Activated CD4-positive, alpha-beta T cell treated with anti-CD3 and anti-CD28 coated beads, Interleukin-10, Interleukin-2, amounts not matched to agents 100 ng/mL and 50 ng/mL, durations not matched to agents 16 hours and 8 hours (primary cell): Measurements from ENCODE around the gene ZNF331.

ENCODE experiments used
- DNase-seq: peaks from one replicate; pipeline ENCODE4 v3.0.0-alpha.2; 2020

ZNF331 gene

DNA sequence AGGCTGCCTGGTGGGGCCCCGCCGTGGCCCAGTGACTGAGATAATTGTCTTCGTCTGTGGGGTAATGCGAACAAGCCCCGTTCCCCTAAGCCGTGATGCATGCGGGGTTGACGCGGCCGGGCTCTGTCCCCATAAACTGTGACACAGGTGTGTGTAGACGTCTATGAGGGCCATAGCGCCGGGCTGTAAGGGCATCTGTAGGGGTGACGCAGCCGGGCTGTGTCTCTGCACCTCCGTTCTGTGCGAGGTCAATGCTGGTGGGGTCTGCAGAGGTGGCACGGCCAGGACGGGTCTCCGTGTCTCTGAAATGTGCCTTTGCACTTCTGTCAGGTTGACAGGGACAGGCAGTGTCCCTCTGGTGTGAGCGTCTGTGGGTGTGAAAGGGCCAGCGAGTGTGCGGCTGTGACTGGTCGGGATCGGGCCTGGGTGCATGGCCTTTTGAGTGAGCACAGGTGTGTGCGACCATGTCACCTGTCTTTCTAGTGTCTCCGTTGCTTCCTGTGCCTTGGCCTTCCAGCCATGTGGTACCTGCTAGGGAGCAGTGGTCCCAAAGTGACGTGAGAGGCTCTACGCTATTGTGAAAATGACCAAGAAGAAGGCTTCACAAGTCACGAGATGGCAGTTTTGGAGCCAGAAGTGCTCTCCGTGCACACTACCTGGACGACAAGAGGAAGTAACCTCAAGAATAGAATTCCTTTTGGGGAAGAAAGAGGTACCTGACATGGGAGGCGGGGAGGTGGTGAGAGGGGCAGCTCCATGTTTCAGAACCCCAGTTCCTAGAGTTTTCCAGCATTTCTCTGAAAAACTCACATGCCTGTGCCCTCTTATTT lies 16.4 kb upstream of the ZNF331 start:
- no peak for DNase-seq

DNA sequence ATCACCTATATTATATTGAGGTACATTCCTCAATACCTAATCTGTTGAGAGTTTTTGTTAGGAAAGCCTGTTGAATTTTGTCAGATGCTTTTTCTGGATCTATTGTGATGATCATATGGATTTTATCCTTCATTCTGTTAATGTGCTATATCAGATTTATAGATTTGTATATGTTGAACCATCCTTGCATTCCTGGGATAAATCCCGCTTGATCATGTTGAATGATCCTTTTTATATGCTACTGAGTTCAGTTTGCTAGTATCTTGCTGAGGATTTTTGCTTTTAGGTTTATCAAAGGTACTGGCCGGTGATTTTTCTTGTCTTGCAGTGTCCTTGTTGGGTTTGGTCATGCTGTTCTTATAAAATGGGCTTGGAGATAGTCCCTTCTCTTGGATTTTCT lies 12.0 kb upstream of the ZNF331 start:
- no peak for DNase-seq

DNA sequence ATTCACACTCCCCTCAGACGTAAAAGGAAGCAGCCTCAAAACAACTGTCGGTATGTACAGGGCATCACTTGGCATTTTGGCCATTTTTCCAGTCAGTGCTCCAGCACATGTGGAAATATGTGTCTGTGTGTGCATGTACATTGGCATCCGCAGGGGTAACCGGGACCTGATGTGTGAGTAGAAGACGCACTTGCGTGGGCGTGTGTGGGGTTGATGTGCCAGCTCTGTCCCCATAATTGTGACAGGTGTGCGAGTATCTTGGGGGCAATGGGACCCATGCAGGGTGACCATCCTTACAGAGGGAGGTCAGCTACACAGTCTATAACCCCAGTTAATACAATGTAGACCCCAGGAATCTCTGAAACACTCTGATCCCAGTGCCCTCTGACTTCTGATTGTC lies 7.3 kb upstream of the ZNF331 start:
- no peak for DNase-seq

DNA sequence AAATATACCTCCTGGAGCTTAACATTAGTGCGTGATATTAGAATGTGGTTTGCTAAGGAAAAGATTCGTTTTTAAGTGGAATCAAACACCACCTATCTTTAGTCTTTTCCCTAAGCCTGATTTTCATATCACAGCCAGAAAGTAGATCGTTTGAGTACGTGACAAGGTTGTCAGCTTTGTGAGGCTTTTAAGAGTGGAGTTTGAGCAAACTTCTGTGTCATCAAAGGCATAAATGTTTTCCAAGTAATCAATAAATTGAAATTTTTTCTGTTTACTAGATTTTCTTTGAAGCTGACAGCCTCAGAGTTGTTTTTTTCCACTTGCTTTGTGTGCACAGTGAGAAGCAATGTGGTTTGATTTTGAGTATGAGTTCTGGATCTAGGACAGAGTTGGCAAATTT lies 6.5 kb upstream of the ZNF331 start:
- no peak for DNase-seq

DNA sequence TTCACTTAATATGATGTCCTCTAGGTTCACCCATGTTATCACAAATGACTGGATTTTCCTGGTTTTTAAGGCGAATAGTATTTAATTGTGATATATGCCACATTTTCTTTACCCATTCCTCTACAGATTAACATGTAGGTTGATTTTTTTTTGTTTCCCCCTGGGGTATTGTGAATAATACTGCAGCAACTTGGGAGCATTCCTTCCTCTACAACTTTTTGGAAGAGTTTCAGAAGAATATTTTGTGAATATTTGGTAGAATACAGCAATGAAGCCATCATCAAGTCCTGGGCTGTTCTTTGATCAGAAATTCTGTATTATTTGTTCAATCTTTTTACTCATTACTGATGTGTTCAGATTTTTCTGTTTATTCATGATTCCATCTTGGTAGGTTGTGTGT lies 5.6 kb upstream of the ZNF331 start:
- DNase-seq = no peak

DNA sequence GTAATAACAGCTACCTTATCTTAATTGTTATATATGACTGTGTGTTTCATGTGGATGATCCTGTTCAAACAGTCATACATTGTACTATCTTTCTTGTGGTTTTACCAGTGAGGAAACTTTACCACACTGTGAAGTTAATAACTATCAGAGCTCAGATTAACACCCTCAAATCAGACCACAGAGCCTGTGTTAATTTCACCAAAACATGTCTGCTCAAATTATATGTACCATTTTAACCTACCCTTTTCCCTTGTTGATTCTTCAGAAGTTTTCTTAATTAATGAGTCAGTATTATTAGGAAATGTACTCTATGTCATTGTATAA lies 1.8 kb upstream of the ZNF331 start:
- no peak for DNase-seq

DNA sequence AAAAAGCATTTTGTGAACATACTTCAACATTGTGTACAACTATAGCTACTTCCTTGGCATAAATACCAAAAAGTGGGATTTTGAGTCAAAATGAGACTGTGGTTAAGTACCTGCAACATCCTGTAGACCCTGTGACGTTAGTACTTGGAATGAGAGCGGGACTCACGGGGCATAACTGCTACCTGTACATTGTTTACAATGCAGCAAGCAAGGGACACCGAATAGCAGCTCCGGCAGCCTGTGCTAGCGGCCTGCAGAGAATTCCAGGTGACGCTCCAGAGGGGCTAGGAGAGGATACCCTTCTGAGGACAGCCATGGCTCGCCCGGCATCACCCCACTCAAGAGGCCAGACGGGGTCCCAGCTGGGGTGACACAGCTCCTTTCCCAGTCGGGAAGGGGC lies 824 bp upstream of the ZNF331 start:
- peak; percentile 31 for DNase-seq

DNA sequence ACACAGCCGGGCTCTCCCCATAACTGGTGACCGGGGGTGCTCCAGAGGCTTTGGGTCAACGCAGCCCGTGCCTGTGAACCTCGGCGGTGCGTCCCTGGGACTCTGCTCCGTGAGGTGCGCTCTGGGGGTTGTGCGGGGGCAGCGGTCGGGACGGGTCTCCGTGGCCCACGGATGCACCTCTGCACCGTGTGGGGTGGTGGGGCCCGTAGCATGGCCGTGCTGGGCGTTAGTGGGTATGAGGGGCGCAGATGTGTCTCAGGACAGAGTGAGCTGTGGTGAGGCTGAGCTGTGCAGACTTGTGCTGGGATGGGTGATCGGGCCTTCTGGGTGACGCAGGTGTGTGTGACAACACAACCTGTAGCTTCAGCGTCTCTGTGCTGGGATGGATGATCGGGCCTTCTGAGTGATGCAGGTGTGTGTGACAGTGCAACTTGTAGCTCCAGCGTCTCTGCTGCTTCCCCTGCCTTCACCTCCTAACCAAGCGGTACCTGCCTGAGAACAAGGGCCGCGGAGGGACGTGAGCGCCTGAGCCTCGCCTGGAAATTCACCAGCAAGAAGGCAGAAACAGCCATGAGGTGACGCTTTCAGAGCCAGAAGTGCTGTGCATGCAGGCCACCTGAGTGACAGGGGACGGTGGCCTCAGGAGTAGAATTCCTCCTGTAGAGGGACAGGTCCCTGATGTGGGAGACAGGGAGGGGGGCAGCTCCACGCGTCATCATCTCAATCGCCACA lies 599 bp downstream of the ZNF331 start:
- no peak for DNase-seq

DNA sequence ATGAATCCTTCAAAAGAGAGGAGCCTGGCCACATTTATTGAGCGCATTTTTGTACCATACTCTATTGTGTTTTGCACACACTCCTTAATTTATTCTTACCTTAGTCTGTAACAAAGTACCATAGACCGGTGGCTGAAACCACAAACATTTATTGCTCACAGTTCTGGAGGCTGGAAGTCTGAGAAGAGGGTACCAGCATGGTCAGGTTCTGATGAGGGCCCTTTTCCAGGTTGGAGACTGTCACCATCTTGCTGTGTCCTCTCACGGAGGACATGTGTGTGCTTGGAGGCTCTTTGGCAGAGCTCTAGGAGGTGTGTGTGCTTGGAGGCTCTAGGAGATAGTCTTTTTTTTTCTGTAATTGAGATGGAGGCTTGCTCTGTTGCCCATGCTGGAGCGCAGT lies 2.1 kb downstream of the ZNF331 start:
- DNase-seq = no peak

DNA sequence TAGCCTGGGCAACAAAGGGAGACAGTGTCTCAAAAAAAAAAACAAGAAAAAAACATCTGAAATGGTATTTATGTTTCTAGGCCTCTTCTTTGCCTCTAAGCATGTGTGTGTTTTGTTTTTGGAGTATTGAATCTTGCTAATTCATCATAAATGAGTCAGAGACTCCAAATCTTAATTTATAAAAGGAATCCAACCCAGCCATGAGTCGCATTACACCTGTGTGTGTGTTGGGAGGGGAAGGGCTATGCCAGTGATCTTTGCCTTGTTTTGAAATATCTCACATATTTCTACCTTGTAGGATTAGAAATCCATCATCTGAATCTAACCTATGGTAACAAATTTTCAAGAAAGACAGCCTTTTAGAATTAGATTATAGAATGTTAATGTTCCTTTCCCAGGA lies 4.0 kb downstream of the ZNF331 start:
- DNase-seq = no peak

DNA sequence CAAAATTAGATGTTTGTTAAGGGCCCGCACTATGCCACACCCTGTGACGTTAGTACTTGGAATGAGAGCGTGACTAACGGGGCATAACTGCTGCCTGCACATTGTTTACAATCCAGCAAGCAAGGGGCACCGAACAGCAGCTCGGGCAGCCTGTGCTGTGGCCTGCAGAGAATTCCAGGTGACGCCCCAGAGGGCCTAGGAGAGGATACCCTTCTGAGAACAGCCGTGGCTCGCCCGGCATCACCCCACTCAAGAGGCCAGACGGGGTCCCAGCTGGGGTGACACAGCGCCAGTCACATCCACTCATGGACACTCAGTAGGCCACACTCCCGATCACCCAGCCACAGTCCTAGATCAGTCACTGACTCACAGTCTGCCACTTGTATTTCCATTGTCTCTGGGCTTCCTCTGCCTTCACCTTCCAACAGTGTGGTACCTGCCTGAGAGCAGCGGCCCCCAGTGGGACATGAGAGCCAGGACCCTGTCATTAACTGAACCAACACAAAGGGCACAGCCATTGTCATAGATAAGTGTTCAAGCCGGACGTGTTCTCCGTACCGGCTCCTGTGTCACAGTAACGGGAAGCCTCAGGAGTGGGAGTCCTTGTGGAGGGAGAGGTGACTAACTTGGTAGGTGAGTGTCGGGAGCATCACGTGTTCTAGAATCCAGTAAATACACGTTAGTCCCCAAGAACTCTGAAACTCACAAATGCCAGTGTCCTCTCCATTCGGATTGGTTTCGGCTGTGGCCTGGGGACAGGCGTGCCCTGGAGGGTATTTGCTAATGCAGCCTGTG lies 7.5 kb downstream of the ZNF331 start:
- DNase-seq = no peak

DNA sequence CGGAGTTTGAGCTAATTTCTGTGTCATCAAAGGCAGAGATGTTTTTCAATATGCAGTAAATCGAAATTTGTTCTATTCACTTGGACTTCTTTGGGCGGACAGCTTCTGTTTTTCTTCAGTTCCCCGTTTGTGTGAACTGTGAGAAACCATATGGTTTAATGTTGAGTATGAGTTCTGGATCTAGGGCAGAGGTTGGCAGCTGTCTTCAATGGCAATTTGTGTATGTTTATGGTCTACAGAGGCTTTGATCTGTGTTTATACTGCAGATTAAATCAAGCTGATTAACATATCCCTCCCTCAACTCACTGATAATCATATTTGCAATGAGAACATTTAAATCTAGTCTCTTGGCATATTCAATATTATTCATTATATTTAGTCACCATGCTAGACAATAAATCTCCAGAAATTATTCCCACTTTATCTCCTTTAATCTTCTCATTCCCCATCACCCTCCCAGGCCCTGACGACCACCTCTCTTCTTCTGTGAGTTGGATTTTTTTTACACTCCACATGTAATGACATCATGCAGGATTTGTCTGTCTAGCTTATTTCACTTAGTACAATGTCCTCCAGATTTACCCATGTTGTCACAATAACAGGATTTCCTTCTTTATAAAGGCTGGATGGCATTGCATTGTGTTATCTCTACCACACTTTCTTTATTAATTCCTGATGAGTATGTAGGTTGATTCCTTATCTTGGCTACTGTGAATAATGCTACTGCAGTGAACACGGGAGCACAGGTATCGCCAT lies 9.0 kb downstream of the ZNF331 start:
- no peak for DNase-seq

DNA sequence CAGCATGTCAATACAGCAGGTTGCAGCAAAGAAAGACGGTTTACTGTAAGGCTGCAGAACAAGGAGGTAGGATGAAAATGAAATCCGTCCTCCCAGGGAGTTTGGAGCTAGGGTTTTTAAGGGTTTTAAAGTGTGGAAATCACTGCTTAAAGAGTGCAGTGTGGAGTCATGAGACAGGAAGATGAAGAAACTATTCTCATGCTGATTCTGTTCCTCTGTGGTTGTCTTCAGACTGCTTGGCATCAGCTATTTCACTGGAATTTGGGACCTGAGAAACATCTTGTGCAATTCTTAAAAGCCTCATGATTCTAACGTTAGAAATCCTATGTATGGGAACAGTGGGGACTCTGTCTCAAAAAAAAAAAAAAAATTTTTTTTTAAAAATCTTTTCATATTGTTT lies 11.4 kb downstream of the ZNF331 start:
- DNase-seq = no peak

DNA sequence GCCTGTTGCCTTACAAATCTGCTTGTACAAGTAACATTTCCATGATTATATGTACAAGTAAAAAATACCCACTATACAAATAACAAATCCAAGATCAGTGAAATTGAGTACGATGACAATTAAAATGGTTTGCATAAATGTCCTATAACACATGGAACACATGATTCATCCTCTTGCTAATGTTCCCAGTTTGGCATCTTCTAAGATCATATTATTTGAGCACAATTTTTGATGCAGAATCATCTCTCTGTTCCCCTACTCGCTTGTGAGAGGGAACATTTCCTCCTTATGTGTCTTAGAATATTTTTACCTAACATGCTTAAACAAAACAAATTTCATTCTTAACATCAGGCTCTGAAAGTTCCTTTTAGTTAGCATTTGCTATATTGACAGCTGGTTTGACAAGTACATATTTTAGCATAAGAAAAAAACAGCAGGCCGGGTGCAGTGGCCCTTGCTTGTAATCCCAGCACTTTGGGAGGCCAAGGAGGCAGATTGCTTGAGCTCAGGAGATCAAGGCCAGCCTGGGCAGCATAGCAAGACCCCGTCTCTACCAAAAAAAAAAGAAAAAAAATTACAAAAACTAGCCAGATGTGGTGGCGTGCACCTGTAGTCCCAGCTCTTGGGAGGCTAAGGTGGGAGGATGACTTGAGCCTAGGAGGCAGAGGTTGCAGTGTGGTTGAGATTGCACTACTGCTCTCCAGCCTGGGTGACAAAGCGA lies 14.2 kb downstream of the ZNF331 start:
- DNase-seq = no peak

DNA sequence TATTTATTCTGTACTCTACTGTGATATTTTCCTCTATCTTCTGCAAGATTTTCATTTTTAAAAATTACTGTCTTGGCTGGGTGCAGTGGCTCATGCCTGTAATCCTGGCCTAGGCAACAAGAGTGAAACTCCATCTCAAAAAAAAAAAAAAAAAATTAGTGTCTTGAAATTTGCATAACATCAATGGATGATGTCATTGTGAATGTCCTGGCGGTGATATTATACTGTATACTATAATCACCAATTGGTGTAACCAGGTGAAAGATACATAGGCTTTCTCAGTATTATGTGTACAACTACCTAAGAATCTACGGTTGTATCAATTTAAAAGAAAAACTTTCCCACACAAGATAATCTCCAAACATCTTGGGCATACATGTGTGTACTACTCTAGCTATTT lies 15.2 kb downstream of the ZNF331 start:
- DNase-seq = peak; percentile 2

DNA sequence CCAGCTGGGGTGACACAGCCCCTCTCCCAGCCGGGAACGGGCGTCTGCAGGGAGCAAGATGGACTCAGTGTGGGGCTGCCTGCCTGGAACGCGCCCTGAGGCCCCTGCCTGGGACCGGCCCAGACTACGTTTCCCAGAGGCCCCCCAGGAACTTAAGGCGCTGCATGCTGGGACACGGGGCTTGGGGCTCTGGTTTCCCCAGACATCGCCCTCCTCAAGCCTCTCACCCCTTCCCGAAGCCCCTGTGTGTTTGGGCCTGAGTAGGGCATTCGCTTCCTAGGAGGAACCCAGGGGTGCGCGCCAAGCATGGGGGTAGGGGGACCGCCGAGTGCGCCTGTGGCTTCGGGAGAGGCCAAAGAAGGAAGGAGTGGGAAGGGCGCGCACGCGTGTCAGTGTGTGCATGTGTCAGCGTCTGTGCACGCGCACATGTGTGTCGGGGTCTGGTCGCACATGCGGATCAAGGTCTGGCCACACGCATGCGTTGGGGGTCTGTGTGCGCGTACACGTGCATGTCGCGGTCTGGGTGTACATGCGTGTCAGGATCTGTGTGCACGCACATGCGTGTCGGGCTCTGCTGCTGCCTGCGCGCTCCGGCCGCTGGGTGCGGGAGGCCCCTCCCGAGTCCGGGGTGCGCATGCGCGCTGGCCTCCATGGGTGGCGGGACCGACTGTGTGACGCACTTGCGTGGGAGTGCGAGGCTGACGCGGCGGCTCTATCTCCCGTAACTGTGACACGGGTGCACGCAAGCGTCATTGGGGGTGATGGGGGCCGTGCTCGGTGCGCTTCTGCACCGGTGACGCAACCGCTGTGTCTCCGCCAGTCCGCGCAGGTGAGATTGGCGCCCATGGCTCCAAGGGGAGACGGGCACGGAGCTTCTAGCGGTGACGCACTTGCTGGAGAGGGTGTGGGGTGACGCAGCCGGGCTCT lies 16.2 kb downstream of the ZNF331 start:
- DNase-seq = peak; percentile 91

DNA sequence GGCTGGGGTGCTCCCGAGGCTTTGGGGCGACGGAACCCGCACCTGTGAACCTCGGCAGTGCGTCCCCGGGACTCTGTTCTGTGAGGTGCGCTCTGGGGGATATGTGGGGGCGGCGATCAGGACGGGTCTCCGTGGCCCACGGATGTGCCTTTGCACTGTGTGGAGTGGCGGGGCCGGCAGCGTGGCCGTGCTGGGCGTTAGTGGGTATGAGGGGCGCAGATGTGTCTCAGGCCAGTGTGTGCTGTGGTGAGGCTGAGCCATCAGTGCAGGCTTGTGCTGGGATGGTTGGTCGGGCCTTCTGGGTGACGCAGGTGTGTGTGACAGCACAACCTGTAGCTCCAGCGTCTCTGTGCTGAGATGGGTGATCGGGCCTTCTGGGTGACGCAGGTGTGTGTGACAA lies 16.9 kb downstream of the ZNF331 start:
- DNase-seq = no peak

DNA sequence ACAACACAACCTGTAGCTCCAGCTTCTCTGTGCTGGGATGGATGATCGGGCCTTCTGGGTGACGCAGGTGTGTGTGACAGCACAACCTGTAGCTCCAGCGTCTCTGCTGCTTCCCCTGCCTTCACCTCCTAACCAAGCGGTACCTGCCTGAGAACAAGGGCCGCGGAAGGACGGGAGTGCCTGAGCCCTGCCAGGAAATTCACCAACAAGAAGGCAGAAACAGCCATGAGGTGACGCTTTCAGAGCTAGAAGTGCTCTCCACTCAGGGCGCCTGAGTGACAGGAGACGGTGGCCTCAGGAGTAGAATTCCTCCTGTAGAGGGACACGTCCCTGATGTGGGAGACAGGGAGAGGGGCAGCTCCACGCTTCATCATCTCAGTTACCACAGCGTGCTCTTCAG lies 17.4 kb downstream of the ZNF331 start:
- DNase-seq = no peak

DNA sequence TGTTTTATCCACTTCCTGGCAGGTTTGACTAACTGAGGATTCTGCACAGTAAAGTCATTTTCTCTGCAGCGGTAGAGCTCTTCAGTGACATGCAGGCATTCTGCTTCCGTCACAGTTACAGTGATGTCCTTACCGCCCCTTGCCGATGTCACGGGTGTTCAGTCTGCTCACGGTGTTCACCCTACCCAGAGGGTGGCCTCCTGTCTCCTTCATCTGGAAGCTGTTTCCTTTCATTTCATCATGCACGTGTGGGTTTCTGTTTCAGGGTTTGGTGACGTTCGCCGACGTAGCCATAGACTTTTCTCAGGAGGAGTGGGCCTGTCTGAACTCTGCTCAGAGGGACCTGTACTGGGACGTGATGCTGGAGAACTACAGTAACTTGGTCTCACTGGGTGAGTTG lies 33.4 kb downstream of the ZNF331 start:
- DNase-seq = no peak

DNA sequence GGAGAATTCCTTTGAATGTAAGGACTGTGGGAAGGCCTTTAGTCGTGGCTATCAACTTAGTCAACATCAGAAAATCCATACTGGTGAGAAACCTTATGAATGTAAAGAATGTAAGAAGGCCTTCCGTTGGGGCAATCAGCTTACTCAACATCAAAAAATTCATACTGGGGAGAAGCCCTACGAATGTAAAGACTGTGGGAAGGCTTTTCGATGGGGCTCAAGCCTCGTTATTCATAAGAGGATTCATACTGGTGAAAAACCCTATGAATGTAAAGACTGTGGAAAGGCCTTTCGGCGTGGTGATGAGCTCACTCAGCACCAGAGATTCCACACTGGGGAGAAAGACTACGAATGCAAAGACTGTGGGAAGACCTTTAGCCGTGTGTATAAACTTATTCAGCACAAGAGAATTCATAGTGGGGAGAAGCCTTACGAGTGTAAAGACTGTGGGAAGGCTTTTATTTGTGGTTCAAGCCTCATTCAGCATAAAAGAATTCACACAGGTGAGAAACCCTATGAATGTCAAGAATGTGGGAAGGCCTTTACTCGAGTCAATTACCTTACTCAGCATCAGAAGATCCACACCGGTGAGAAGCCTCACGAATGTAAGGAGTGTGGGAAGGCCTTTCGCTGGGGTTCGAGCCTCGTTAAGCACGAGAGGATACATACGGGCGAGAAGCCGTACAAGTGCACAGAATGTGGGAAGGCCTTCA lies 39.2 kb downstream of the ZNF331 start:
- DNase-seq = no peak

DNA sequence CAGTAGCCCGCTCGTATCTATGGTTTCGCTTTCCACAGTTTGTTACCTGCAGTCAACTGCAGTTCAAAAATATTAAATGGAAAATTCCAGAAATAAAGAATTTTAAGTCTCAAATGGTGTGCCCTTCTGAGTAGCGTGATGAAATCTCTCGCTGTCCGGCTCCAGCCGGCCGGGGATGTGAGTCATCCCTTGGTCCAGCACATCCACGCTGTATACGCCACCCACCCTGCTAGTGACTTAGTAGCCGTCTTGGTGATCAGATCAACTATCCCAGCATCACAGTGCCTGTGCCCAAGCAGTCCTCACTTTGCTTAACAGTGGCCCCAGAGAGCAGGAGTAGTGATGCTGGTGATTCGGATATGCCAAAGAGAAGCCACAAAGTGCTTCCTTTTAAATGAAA lies 40.0 kb downstream of the ZNF331 start:
- DNase-seq = no peak
